Small intestine (tissue), 7 donors: ENCODE data around the gene IGF1R. TPM values are rescaled to one million over a fixed set of nuclear protein-coding genes. Genes with fewer than 3 reads are reported as not detected.

Experiments
- DNase-seq, 2 donors: peaks; one replicate each; pipeline versions ENCODE4 v3.0.0 to v3.0.0-alpha.2; 2013
- FAIRE-seq: peaks from 2 replicates; lab custom pipeline; 2012; peaks lifted over from hg19 to GRCh38; lab: Jason Lieb, UNC
- H3K27ac ChIP-seq, 3 donors: one replicate each; pipeline ENCODE4 v1.5.1; 2013; ENCODE audit warnings: low read length in 2 of 3, mild to moderate bottlenecking in 2 of 3, control low read depth in 1 of 3, inconsistent platforms in 1 of 3, low read depth in 1 of 3, moderate library complexity in 1 of 3
- H3K27me3 ChIP-seq, 3 donors: one replicate each; pipeline ENCODE4 v1.6.1; 2013; ENCODE audit warnings: low read length in 3 of 3, inconsistent platforms in 1 of 3; ENCODE audit not compliant: control insufficient read depth in 3 of 3, insufficient read depth in 3 of 3
- H3K36me3 ChIP-seq, 3 donors: one replicate each; pipeline ENCODE4 v1.6.1; 2013; ENCODE audit warnings: low read length in 3 of 3, inconsistent platforms in 1 of 3, low read depth in 1 of 3, mild to moderate bottlenecking in 1 of 3, moderate library complexity in 1 of 3; ENCODE audit not compliant: control insufficient read depth in 3 of 3, insufficient read depth in 2 of 3
- H3K4me1 ChIP-seq, 3 donors: one replicate each; pipeline ENCODE4 v1.6.1; 2013; ENCODE audit warnings: low read length in 2 of 3, inconsistent platforms in 1 of 3, low read depth in 1 of 3, mild to moderate bottlenecking in 1 of 3, moderate library complexity in 1 of 3; ENCODE audit not compliant: control insufficient read depth in 3 of 3, insufficient read depth in 2 of 3
- H3K4me3 ChIP-seq, 3 donors: one replicate each; pipeline ENCODE4 v1.5.1; 2013; ENCODE audit warnings: low read length in 3 of 3, control low read depth in 1 of 3, inconsistent platforms in 1 of 3, low read depth in 1 of 3, mild to moderate bottlenecking in 1 of 3, moderate library complexity in 1 of 3
- H3K9me3 ChIP-seq, 2 donors: one replicate each; pipeline ENCODE4 v1.6.1; 2013; ENCODE audit warnings: low read depth in 1 of 2, low read length in 1 of 2; ENCODE audit not compliant: control insufficient read depth in 2 of 2, insufficient read depth in 1 of 2
- WGBS, 3 donors: extraction: QIAGEN DNeasy Blood & Tissue Kit; methylation state at CpG; one replicate each; pipeline ENCODE4 v1.1.7; 2013; 5-methylcytosine and 5-hydroxymethylcytosine counted together
- polyA plus RNA-seq, 4 donors: library from polyadenylated mRNA; stranded (reverse) in 3 of 4; unstranded in 1 of 4; fragments of 200-250 nt in 3 of 4; fragments of 120-200 nt in 1 of 4; gene quantifications; one replicate each; pipeline versions ENCODE4 v1.2.1 to v1.2.3, GENCODE V29; 2013
- donor health status: healthy with polysubstance abuse.
- donor health status: control.
- donor health status: control.
- donor health status: Bipolar disorder and iron deficiency.
- donor health status: healthy.

The IGF1R gene
- polyA plus RNA-seq, 4 donors, result 0.54 to 27.9 (median 3.8) TPM

DNA sequence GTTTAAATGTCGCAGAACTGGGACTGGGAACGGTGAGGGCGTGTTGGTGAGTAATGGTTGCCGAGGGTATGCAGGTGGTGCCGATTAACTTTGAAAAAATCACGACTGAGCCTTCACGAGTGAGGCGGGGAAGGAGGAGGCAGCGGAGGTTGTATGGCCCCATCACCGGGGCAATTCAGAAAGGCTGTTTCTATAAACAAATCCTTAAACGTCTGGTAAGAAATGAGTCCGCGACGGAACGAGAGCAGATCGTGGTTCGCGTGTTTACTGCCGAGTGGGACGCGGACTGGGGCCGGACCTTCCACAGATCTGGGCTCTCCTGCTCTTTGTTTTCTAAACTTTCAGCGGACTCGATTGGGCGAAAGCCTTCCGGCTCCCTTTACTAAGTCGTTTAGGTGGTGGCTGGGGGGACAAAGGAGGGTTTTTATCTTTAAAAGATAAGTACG lies 2.7 kb downstream of the IGF1R start:
- Histone ChIP-seq H3K4me1 (peaks cover 0 to 4% (median 0%) of the 10 kb centered on the region in 3 donors), H3K27ac (peak overlapping the region in 2 of 3 donors; percentile 41 to 94), H3K36me3 (no peaks in the 10 kb centered on the region), H3K4me3 (peak overlapping the region; percentile 60 to 94 (median 81)), H3K9me3 (no peaks in the 10 kb centered on the region), H3K27me3 (peaks cover 0 to 2% (median 0%) of the 10 kb centered on the region in 3 donors)
- WGBS, 3 donors, result 1 to 4% (median 2%) methylated on average over 28 of the region's 28 CpGs
- peak; percentile 25 to 67 for DNase-seq
- no peak for FAIRE-seq

DNA sequence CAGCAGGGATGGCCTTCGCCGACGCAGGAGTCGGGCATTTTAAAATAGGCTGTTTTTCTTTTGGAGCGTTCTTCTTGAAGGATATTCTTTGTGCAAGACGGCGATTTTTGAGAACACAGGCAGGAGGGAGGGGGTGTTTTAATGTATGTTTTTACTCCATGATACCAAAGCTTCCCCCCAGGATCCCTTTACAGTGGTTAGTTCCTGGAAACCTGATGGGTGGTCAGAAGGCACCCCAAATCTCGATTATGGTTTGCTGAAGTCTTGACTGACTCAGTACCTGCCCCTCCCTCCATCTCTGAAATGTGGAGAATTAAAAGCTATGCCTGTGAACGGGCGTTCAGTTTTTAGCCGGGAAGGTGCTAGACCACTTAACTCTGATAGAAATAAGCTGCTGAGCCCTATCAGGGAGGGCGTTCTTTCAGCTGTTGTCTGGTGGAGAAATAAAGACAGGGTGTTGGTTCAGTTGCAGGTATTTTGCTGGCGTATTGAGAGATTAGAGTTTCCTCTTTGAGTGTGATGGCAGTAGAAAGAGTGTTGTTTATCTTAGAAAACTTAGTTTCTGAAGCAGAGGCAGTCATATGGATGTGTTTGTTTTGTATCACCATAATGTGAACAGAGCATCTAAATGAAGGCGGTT lies 3.4 kb downstream of the IGF1R start:
- H3K4me3 ChIP-seq, result peak overlapping the region; percentile 60 to 94 (median 81)
- H3K4me1 ChIP-seq, result peaks cover 0 to 4% (median 0%) of the 10 kb centered on the region in 3 donors
- H3K27me3 ChIP-seq, result peaks cover 0 to 3% (median 0%) of the 10 kb centered on the region in 3 donors
- H3K9me3 ChIP-seq, result no peaks in the 10 kb centered on the region
- peak overlapping the region in 2 of 3 donors; percentile 41 to 94 for H3K27ac ChIP-seq
- no peaks in the 10 kb centered on the region for H3K36me3 ChIP-seq
- WGBS, 3 donors, result 5 to 19% (median 13%) methylated on average over 14 of the region's 14 CpGs
- no peak for FAIRE-seq
- DNase-seq, result peak; percentile 18 to 53

DNA sequence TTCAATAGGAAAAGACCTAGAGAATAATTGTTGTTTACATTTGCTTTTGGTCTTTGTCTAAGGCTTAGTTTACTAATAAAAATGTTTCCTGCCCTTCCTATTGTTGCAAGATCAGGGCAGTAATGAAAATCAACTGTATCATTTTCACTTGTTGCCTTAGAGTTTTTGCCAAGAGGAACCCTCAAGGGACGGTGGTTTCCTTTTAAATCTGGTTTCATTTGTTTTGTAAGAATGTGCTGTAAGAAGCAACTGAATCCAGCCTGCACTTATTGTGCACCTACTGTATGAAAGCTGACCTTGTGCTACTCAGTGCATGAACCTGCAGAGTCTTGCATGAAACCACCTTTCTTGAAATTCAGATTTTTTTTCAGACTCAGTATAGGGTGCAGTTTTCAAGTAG lies 5.3 kb downstream of the IGF1R start:
- Histone ChIP-seq H3K4me3 (no peak overlapping the region), H3K9me3 (no peaks in the 10 kb centered on the region), H3K27me3 (peaks cover 0 to 3% (median 0%) of the 10 kb centered on the region in 3 donors), H3K36me3 (no peaks in the 10 kb centered on the region), H3K27ac (no peak overlapping the region), H3K4me1 (peaks cover 0 to 4% (median 0%) of the 10 kb centered on the region in 3 donors)
- 29 to 44% (median 31%) methylated on average over 1 of the region's 1 CpG for whole genome bisulfite sequencing, 3 donors
- FAIRE-seq, result no peak
- DNase-seq, result no peak

DNA sequence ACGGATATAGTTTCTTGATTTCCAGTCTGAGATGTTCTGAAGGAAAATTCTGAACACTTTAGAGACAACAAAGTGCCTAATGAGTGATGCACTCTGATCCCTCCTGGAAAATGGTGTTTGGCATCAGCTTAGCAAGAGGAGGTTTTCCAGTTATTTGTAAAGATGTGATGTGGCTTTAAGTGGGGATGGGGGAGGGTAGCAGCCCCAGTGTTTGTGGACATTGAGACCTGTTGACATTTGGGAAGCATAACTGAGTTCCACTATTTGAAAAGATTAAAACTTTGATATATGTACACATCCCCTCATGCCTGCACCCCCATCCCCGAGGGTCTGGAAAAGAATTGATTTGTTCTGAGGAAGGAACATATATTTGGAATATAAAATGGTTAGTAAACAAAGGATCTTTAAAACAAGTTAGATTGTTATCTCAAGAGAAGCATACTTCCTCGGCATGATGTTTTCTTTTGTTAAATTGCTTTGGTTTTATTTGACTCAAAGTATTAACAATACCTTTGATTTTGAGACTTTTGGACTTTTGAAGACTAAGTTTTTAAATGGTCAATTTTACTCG lies 6.5 kb downstream of the IGF1R start:
- Histone ChIP-seq H3K27ac (no peak overlapping the region), H3K4me1 (peaks cover 0 to 4% (median 3%) of the 10 kb centered on the region in 3 donors), H3K36me3 (no peaks in the 10 kb centered on the region), H3K4me3 (no peak overlapping the region), H3K27me3 (peaks cover 0 to 3% (median 0%) of the 10 kb centered on the region in 3 donors), H3K9me3 (no peaks in the 10 kb centered on the region)
- 52 to 61% (median 53%) methylated on average over 4 of the region's 4 CpGs for WGBS, 3 donors
- FAIRE-seq (no peak), DNase-seq (no peak)

DNA sequence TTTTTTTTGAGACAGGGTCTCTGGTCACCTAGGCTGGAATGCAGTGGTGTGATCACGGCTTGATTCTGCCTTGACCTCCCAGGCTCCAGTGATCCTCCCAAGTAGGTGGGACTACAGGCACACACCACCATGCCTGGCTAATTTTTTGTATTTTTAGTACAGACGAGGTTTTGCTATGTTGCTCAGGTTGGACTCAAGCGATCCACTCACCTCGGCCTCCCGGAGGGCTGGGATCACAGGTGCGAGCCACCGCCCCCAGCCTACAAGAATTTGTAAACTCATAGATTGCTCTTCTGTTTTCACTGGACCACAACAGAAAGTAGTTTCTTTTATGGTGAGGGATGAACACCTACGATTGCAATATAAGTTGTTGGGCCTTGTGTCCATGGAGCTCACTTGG lies 7.4 kb downstream of the IGF1R start:
- no peak for DNase-seq
- peaks cover 2 to 6% (median 3%) of the 10 kb centered on the region in 3 donors for H3K4me1 ChIP-seq
- H3K9me3 ChIP-seq, result no peaks in the 10 kb centered on the region
- H3K27ac ChIP-seq, result no peak overlapping the region
- FAIRE-seq, result no peak
- H3K4me3 ChIP-seq, result no peak overlapping the region
- WGBS, 3 donors, result 86 to 92% (median 86%) methylated on average over 8 of the region's 8 CpGs
- peaks cover 0 to 3% (median 0%) of the 10 kb centered on the region in 3 donors for H3K27me3 ChIP-seq
- H3K36me3 ChIP-seq, result no peaks in the 10 kb centered on the region

DNA sequence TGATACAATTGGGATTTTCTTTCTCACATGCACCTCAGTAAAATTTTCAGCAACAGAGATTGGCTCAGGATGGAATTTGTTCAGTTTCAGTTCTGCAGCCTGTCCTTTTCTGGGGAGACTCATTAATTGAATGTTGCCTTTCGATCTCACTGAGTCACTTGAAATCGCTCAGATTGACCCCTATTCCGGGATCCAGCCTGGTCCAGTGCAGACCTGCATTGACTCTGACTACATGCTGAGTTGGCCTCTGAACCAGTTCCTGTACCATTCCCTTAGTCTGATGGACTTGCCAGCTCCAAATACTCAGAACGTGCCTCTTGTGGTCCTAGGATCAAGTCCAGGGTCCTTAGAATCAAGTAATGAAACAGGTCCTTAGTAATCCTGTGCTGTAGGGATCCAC lies 9.4 kb downstream of the IGF1R start:
- WGBS, 3 donors, result 35 to 77% (median 53%) methylated on average over 4 of the region's 4 CpGs
- peak in 1 of 2 donors; percentile 28 for DNase-seq
- Histone ChIP-seq H3K9me3 (no peaks in the 10 kb centered on the region), H3K4me1 (peaks cover 2 to 6% (median 3%) of the 10 kb centered on the region in 3 donors), H3K27me3 (peaks cover 0 to 3% (median 0%) of the 10 kb centered on the region in 3 donors), H3K36me3 (peaks cover 0 to 10% (median 0%) of the 10 kb centered on the region in 3 donors), H3K27ac (no peak overlapping the region), H3K4me3 (no peak overlapping the region)
- FAIRE-seq, result no peak

DNA sequence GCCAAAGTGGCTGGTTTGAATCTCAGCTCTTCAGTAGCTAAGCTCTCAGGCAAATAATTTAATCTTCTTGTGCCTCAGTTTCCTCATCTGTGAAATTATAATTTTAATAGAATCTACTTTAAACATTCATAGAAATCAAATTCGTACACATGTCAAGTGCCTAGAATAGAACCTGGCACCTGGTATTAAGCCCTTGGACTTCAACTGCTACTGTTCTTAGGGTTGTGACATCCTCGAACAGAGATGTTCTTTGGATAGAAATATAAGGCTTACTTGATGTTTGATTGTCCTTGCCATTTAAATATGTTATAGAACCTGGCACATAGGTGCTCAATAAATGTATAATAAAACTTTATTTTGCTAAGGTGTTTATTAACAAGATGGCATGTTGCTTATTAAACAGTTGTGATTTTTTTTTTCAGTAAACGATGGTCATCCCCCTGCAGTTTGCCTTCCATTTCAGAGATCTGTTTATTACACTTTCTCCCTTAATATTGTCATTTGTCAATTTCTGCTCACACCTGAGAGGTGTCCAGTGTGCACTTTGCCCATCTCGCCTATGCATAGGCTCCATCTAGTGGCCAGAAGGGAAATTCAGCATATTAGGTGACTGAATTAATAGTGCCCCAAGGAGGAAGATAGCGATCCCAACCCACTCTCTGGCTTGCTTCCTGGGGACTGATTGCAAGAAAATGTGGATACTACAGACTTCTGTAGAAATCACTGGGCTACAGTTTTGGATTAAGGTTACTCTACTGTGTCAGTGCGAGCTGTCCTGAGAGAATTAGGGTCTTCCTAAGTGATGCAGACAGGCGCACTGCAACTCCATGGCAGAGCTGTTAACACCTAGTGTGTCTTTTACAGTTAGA lies 10.7 kb downstream of the IGF1R start:
- H3K27ac ChIP-seq, result no peak overlapping the region
- WGBS, 3 donors, result 30 to 42% (median 31%) methylated on average over 7 of the region's 7 CpGs
- no peak for FAIRE-seq

DNA sequence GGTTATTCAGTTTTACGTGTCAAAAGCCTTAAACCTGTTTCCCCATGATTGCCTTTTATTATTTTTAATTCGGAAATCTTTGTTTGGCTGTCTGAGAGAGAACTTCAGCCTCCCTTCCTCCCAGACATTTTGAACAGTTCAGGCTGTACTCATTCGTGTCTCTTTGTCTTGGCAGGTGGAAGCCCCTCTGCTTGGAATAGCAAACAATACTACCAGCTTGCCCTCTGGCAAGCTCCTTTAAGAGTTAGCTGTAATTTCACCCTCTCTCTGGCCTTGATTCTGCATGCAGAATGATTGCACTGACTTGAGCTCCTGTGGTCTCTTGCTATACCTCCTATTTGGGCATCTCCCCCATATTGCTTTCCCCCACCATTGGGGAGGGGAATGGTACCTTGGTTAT lies 11.7 kb downstream of the IGF1R start:
- Histone ChIP-seq H3K27ac (no peak overlapping the region), H3K27me3 (peaks cover 0 to 3% (median 0%) of the 10 kb centered on the region in 3 donors), H3K4me3 (no peak overlapping the region), H3K9me3 (no peaks in the 10 kb centered on the region), H3K36me3 (peaks cover 0 to 12% (median 0%) of the 10 kb centered on the region in 3 donors), H3K4me1 (peaks cover 2 to 6% (median 3%) of the 10 kb centered on the region in 3 donors)
- WGBS, 3 donors, result 33 to 70% (median 44%) methylated on average over 3 of the region's 3 CpGs
- DNase-seq, result no peak
- no peak for FAIRE-seq

More for the DNA sequence above, 10.7 kb downstream of the IGF1R start:
- H3K4me3 ChIP-seq, result no peak overlapping the region
- peak; percentile 74 to 75 for DNase-seq
- peaks cover 0 to 12% (median 0%) of the 10 kb centered on the region in 3 donors for H3K36me3 ChIP-seq
- peaks cover 0 to 3% (median 0%) of the 10 kb centered on the region in 3 donors for H3K27me3 ChIP-seq
- H3K9me3 ChIP-seq, result no peaks in the 10 kb centered on the region
- peaks cover 2 to 6% (median 3%) of the 10 kb centered on the region in 3 donors for H3K4me1 ChIP-seq
